H9 (cell line): ENCODE measurements around the gene MYO1D. TPM values are rescaled to one million over a fixed set of nuclear protein-coding genes. Genes with fewer than 3 reads are reported as not detected.

Source experiments
- DNase-seq: peaks from one replicate; pipeline ENCODE4 v3.0.0-alpha.2; 2017
- H2AFZ ChIP-seq: one replicate; pipeline ENCODE4 v1.6.1; 2013; ENCODE audit warnings: mild to moderate bottlenecking, low read length, control low read depth, moderate library complexity
- H2AK5ac ChIP-seq: 2 replicates; pipeline ENCODE4 v1.6.1; 2013; ENCODE audit warnings: low read length, control low read depth, mixed read lengths; ENCODE audit not compliant: insufficient read length
- H2BK120ac ChIP-seq: one replicate; pipeline ENCODE4 v1.6.1; 2013; ENCODE audit warnings: low read depth, mild to moderate bottlenecking, low read length, control low read depth, inconsistent platforms; ENCODE audit not compliant: poor library complexity, severe bottlenecking
- H2BK12ac ChIP-seq: 2 replicates; pipeline ENCODE4 v1.6.1; 2013; ENCODE audit warnings: low read length, control low read depth, mixed read lengths, low read depth; ENCODE audit not compliant: insufficient read length
- H2BK15ac ChIP-seq: 2 replicates; pipeline ENCODE4 v1.6.1; 2013; ENCODE audit warnings: low read depth, low read length, control low read depth
- H2BK20ac ChIP-seq: one replicate; pipeline ENCODE4 v1.6.1; 2013; ENCODE audit warnings: low read depth, mild to moderate bottlenecking, low read length, control low read depth, inconsistent platforms; ENCODE audit not compliant: poor library complexity, severe bottlenecking
- H2BK5ac ChIP-seq: 2 replicates; pipeline ENCODE4 v1.6.1; 2013; ENCODE audit warnings: low read length, control low read depth, mixed read lengths; ENCODE audit not compliant: insufficient read length
- H3K14ac ChIP-seq: 2 replicates; pipeline ENCODE4 v1.6.1; 2013; ENCODE audit warnings: low read length, control low read depth; ENCODE audit not compliant: insufficient read depth
- H3K18ac ChIP-seq: 2 replicates; pipeline ENCODE4 v1.6.1; 2013; ENCODE audit warnings: low read depth, mild to moderate bottlenecking, mixed read lengths, low read length, control low read depth; ENCODE audit not compliant: insufficient read length
- H3K23ac ChIP-seq: 2 replicates; pipeline ENCODE4 v1.6.1; 2013; ENCODE audit warnings: low read length, control low read depth, mixed read lengths, low read depth; ENCODE audit not compliant: insufficient read length
- H3K23me2 ChIP-seq: 2 replicates; pipeline ENCODE4 v1.6.1; 2013; ENCODE audit warnings: low read depth, mild to moderate bottlenecking, mixed read lengths, low read length, control low read depth; ENCODE audit not compliant: insufficient read length, poor library complexity, severe bottlenecking
- H3K27ac ChIP-seq: 2 replicates; pipeline ENCODE4 v1.5.1; 2013; ENCODE audit warnings: low read length, control low read depth, mixed read lengths, low read depth; ENCODE audit not compliant: insufficient read length
- H3K27me3 ChIP-seq: 2 replicates; pipeline ENCODE4 v1.6.1; 2013; ENCODE audit warnings: low read length, control low read depth, inconsistent platforms; ENCODE audit not compliant: insufficient read depth
- H3K4ac ChIP-seq: 2 replicates; pipeline ENCODE4 v1.6.1; 2013; ENCODE audit warnings: low read depth, mild to moderate bottlenecking, control low read depth, inconsistent platforms, low read length, moderate library complexity
- H3K4me1 ChIP-seq: 2 replicates; pipeline ENCODE4 v1.6.1; 2013; ENCODE audit warnings: low read length, control low read depth, inconsistent platforms; ENCODE audit not compliant: insufficient read depth
- H3K4me2 ChIP-seq: 2 replicates; pipeline ENCODE4 v1.6.1; 2013; ENCODE audit warnings: low read length, control low read depth, mixed read lengths; ENCODE audit not compliant: insufficient read length, insufficient read depth
- H3K56ac ChIP-seq: 2 replicates; pipeline ENCODE4 v1.6.1; 2013; ENCODE audit warnings: low read depth, mild to moderate bottlenecking, mixed read lengths, low read length, control low read depth; ENCODE audit not compliant: insufficient read length
- H3K79me1 ChIP-seq: 2 replicates; pipeline ENCODE4 v1.6.1; 2013; ENCODE audit warnings: low read depth, mild to moderate bottlenecking, moderate library complexity, low read length, control low read depth, inconsistent platforms; ENCODE audit not compliant: insufficient read depth, poor library complexity, severe bottlenecking
- H3K79me2 ChIP-seq: 2 replicates; pipeline ENCODE4 v1.6.1; 2013; ENCODE audit warnings: low read length, control low read depth, inconsistent platforms; ENCODE audit not compliant: insufficient read depth
- H3K9ac ChIP-seq: 2 replicates; pipeline ENCODE4 v1.6.1; 2013; ENCODE audit warnings: low read length, control low read depth, mixed read lengths; ENCODE audit not compliant: insufficient read length; ENCODE audit errors: extremely low read depth
- H3K9me3 ChIP-seq: one replicate; pipeline ENCODE4 v1.6.1; 2013; ENCODE audit warnings: low read depth, low read length, inconsistent platforms; ENCODE audit not compliant: control insufficient read depth
- H3T11ph ChIP-seq: one replicate; pipeline ENCODE4 v1.6.1; 2013; ENCODE audit warnings: mild to moderate bottlenecking, low read length, control low read depth, inconsistent platforms
- H4K20me1 ChIP-seq: one replicate; pipeline ENCODE4 v1.6.1; 2013; ENCODE audit not compliant: control insufficient read depth, insufficient read length, insufficient read depth
- H4K5ac ChIP-seq: 2 replicates; pipeline ENCODE4 v1.6.1; 2013; ENCODE audit warnings: low read depth, mild to moderate bottlenecking, mixed read lengths, low read length, control low read depth; ENCODE audit not compliant: insufficient read length
- H4K8ac ChIP-seq: replicated peaks from 2 replicates; pipeline ENCODE4 v1.6.1; 2013; ENCODE audit warnings: low read length, control low read depth, mixed read lengths, low read depth; ENCODE audit not compliant: insufficient read length
- H4K91ac ChIP-seq: 2 replicates; pipeline ENCODE4 v1.6.1; 2013; ENCODE audit warnings: low read depth, mild to moderate bottlenecking, moderate library complexity, mixed read lengths, low read length, control low read depth; ENCODE audit not compliant: insufficient read length
- H3K27ac Mint-ChIP-seq, 3 experiments: 2 replicates in 2 of 3; 3 replicates in 1 of 3; pipeline ENCODE4 v1.8.0; 2020 to 2021; ENCODE audit warnings: mixed read lengths in 3 of 3, mild to moderate bottlenecking in 1 of 3, moderate library complexity in 1 of 3
- H3K27me3 Mint-ChIP-seq: 2 replicates; pipeline ENCODE4 v1.8.0; 2021; ENCODE audit warnings: low read depth, mild to moderate bottlenecking, moderate library complexity, mixed read lengths
- H3K36me3 Mint-ChIP-seq, 3 experiments: 2 replicates in 2 of 3; 3 replicates in 1 of 3; pipeline ENCODE4 v1.8.0; 2020 to 2021; ENCODE audit warnings: low read depth in 3 of 3, mixed read lengths in 3 of 3; ENCODE audit not compliant: insufficient read depth in 1 of 3
- H3K4me1 Mint-ChIP-seq, 2 experiments: 2 replicates each; pipeline ENCODE4 v1.8.0; 2020; ENCODE audit warnings: mixed read lengths in 2 of 2
- H3K4me3 Mint-ChIP-seq, 2 experiments: 2 replicates in 1 of 2; 3 replicates in 1 of 2; pipeline ENCODE4 v1.8.0; 2020 to 2021; ENCODE audit warnings: mild to moderate bottlenecking in 2 of 2, mixed read lengths in 2 of 2, moderate library complexity in 1 of 2
- H3K9me3 Mint-ChIP-seq, 2 experiments: 2 replicates in 1 of 2; 3 replicates in 1 of 2; pipeline ENCODE4 v1.8.0; 2020; ENCODE audit warnings: mild to moderate bottlenecking in 2 of 2, mixed read lengths in 2 of 2, moderate library complexity in 1 of 2
- CTCF ChIP-seq: fragments of 200-600 bp; sonication (generic); conservative IDR thresholded peaks from 3 replicates; pipeline ENCODE4 v1.8.0; 2021; ENCODE audit warnings: antibody characterized with exemption, mild to moderate bottlenecking
- WGBS: extraction: QIAGEN DNeasy Blood & Tissue Kit; methylation state at CpG from one replicate; pipeline ENCODE4 v1.1.7; 2013; ENCODE audit warnings: missing lambda C conversion rate, low lambda C conversion rate, mixed read lengths; ENCODE audit not compliant: insufficient read length; ENCODE audit errors: extremely low coverage; 5-methylcytosine and 5-hydroxymethylcytosine counted together
- total RNA-seq: library from RNA; stranded (reverse); gene quantifications from 2 replicates; pipeline ENCODE4 v1.2.1, GENCODE V29; 2021

MYO1D gene
- total RNA-seq, 1 experiment from 2014 or later = 19.0 TPM

- Histone ChIP-seq H3K4me2 (no peak overlapping the region), H3K79me2 (0 out of 2 replicates have a peak, but pooled peaks cover 2% of the 10 kb centered on the region)
Observed at GRCh38 chr17:32807577-32807976, 69.3 kb downstream of the MYO1D start.

More at GRCh38 chr17:32807577-32807976, 69.3 kb downstream of the MYO1D start:
- Histone ChIP-seq H3K27me3 (no peaks in the 10 kb centered on the region; the same call in 1 of the 2 replicates), H3K79me1 (no peaks in the 10 kb centered on the region), H2AK5ac (no peak overlapping the region), H3K18ac (no peak overlapping the region), H3K4ac (no peak overlapping the region), H2AFZ (no peak overlapping the region), H2BK5ac (no peak overlapping the region), H4K5ac (no peak overlapping the region), H3K9ac (no peak overlapping the region), H3K14ac (no peak overlapping the region), H3T11ph (no peak overlapping the region), H3K4me1 (no peaks in the 10 kb centered on the region; the same call in 1 of the 2 replicates), H3K56ac (no peak overlapping the region), H3K27ac (no peak overlapping the region), H2BK15ac (no peak overlapping the region), H3K9me3 (no peaks in the 10 kb centered on the region), H3K23me2 (no peaks in the 10 kb centered on the region), H2BK20ac (no peak overlapping the region), H4K91ac (no peak overlapping the region), H4K20me1 (no peaks in the 10 kb centered on the region), H4K8ac (no peak overlapping the region), H2BK12ac (no peak overlapping the region), H3K23ac (no peak overlapping the region), H2BK120ac (no peak overlapping the region)
- Mint-ChIP-seq H3K36me3 (no peaks in the 10 kb centered on the region), H3K27me3 (no peaks in the 10 kb centered on the region), H3K4me3 (no peak overlapping the region), H3K27ac (no peak overlapping the region), H3K9me3 (no peaks in the 10 kb centered on the region), H3K4me1 (peaks cover 6 to 7% of the 10 kb centered on the region in 2 experiments)
- WGBS = no CpG with 5 or more reads among the region's 3 CpGs
- TF ChIP-seq CTCF = no peak
- DNase-seq = no peak
